ENCODE results near the gene C5orf46.

Gene C5orf46

GRCh38 chr5:147901599-147902039, 4.7 kb downstream of the C5orf46 start:
- in situ Hi-C loops (cut with HindIII; ENCODE audit: low sequenced_read_pairs): no loop called here
- no peak overlapping the region for H3K4me3 ChIP-seq (ENCODE audit: low read depth, low read length)
- DNase-seq (ENCODE audit: low read depth, low spot score): peak; percentile 77
- TF ChIP-seq CTCF (IDR thresholded peaks at IDR 0.05; ENCODE audit: low read depth, low read length): no peak

- in situ Hi-C loops (cut with HindIII; ENCODE audit: low sequenced_read_pairs): no loop called here
Observed at GRCh38 chr5:147898875-147899401, 7.4 kb downstream of the C5orf46 start.

GRCh38 chr5:147895864-147896263, 10.5 kb downstream of the C5orf46 start:
- in situ Hi-C loops (cut with HindIII; ENCODE audit: low sequenced_read_pairs): no loop called here
- DNase-seq (ENCODE audit: low read depth, low spot score): no peak
- TF ChIP-seq CTCF (IDR thresholded peaks at IDR 0.05; ENCODE audit: low read depth, low read length): no peak
- no peak overlapping the region for H3K4me3 ChIP-seq (ENCODE audit: low read depth, low read length)

More at GRCh38 chr5:147898875-147899401, 7.4 kb downstream of the C5orf46 start:
- H3K4me3 ChIP-seq (ENCODE audit: low read depth, low read length): no peak overlapping the region
- peak; percentile 58 for DNase-seq (ENCODE audit: low read depth, low spot score)
- no peak for TF ChIP-seq CTCF (IDR thresholded peaks at IDR 0.05; ENCODE audit: low read depth, low read length)

- in situ Hi-C loops (cut with HindIII; ENCODE audit: low sequenced_read_pairs): no loop called here
- no peak for DNase-seq (ENCODE audit: low read depth, low spot score)
- no peak for TF ChIP-seq CTCF (IDR thresholded peaks at IDR 0.05; ENCODE audit: low read depth, low read length)
- no peak overlapping the region for H3K4me3 ChIP-seq (ENCODE audit: low read depth, low read length)
Observed at GRCh38 chr5:147893820-147894219, 12.5 kb downstream of the C5orf46 start.

GRCh38 chr5:147892696-147893296, 13.5 kb downstream of the C5orf46 start:
- in situ Hi-C loops (cut with HindIII; ENCODE audit: low sequenced_read_pairs): no loop called here
- no peak for TF ChIP-seq CTCF (IDR thresholded peaks at IDR 0.05; ENCODE audit: low read depth, low read length)
- peak; percentile 12 for DNase-seq (ENCODE audit: low read depth, low spot score)
- no peak overlapping the region for H3K4me3 ChIP-seq (ENCODE audit: low read depth, low read length)

GRCh38 chr5:147887930-147888329, 18.4 kb downstream of the C5orf46 start:
- H3K4me3 ChIP-seq (ENCODE audit: low read depth, low read length): no peak overlapping the region
- TF ChIP-seq CTCF (IDR thresholded peaks at IDR 0.05; ENCODE audit: low read depth, low read length): no peak
- in situ Hi-C loops (cut with HindIII; ENCODE audit: low sequenced_read_pairs): no loop called here
- peak; percentile 9 for DNase-seq (ENCODE audit: low read depth, low spot score)

Data from astrocyte of the spinal cord (primary cell).